NCI-H526 treated with DMSO at 0.1 percent for 48 hours (cell line): ENCODE measurements around the gene GDPD3.
A peak's percentile ranks its signal among the peaks of the same experiment; 100 is the strongest.
"Not testable (repeated sequence)": the region's sequence is repeated elsewhere in the genome, so short reads cannot be mapped to it uniquely, and the experiment has no call there.

Source experiments
- DNase-seq: peaks from one replicate; lab custom pipeline; 2025; lab: John Stamatoyannopoulos, UW

Gene GDPD3

GRCh38 chr16:30122604-30123160 is 9.3 kb upstream of the GDPD3 start:
- DNase-seq: no peak

DNA sequence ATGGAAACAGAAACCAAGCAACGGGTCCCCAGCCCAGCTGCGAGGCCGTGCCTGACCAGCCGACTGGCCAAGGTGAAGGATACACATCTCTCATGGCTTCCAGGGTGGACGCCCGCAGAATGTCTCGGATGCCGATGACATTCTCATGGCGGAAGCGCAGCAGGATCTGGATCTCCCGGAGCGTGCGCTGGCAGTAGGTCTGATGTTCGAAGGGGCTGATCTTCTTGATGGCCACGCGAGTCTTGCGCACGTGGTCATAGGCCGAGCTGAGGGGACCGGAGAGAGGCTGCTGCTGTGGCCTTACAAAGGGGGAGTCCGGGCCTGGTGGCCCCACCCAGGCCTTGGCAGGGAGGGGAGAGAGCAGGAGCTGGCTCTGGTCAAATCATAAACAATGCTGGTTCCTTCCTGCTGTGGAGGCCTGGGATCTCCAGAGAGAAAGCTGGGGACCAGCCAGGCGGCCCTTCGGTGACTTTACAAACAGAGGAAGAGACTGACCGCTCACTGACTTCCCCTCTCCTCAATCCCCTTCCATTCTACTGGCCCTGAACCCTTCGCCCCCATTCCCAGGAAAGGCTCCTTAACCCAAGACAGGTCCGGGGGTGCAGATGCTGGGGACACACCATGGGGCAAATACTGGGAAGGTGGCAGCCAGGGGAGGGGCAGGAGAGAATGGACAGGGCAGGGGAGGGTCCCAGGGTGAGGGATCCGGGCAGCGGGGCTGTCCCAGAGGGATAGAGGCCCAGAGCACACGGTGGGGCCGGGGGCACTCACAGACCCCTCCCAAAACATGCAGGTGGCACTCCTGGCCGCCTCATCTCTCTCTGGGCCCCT is 8.6 kb upstream of the GDPD3 start:
- no peak for DNase-seq

DNA sequence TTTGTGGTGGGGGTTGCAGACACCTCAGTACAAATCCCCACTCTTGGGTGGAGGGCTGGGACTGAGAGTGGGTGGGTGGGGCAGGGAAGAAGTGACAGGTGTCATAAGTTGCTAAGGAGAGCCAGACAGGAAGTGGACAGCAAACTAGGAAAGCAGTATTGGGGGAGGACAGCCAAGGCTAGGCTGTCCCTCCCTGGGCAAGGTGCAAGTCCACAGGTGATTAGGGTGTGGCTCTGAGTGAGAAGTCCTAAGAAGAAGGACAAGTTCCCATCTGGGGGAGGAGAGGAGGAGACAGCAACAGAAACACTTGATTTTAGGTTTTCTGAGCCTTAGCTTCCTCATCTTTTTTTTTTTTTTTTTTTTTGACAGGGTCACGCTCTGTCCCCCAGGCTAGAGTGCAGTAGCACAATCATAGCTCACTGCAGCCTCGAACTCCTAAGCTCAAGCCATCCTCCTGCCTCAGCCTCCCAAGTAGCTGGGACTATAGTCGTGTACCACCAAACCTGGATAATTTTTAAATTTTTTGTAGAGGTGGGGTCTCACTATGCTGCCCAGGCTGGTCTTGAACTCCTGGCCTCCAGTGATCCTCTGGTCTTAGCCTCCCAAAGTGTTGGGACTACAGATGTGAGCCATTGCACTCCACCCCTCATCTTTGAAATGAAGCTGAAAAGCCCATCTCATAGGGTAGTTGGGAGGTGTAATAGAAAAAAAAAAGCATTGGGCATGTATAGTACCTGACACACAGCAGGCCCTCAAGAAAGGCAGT is 7.2 kb upstream of the GDPD3 start:
- DNase-seq: no peak

DNA sequence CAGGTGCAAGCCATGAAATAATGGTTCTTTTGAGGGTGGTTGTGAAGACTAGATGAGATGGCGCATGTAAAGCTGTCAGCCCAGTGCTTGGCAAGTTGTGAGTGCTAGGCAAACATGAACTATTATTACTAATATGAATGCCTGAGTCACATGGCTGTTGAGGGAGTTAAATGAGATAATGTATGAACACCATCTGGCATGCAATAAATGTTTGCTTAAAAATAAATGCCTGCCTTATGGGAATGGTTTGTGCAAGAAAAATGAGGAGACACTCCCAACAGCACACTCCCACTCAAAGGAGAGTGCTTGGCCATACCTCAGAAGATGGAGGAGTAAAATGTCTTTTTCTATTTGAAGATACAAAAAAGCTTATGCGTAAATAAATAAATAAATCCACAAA is 6.1 kb upstream of the GDPD3 start:
- DNase-seq: no peak

DNA sequence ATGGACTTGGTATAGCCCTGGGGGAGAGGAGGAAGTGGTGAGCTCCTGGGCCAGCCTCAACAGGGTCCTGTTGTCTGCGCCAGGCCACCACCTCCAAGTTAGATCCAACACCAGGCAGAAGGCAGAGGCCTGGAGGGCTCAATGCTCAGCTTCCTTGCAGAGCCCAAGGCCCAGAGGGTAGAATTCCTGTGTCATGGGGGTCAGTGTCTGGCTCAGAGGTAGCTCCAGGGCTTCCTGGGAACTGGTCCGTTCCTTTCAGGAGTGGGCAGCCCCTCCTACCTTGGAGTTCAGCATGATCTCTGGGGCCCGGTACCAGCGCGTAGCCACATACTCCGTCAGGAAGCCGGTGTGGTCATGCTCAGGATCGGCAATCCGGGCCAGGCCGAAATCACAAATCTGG is 4.4 kb upstream of the GDPD3 start:
- no peak for DNase-seq

DNA sequence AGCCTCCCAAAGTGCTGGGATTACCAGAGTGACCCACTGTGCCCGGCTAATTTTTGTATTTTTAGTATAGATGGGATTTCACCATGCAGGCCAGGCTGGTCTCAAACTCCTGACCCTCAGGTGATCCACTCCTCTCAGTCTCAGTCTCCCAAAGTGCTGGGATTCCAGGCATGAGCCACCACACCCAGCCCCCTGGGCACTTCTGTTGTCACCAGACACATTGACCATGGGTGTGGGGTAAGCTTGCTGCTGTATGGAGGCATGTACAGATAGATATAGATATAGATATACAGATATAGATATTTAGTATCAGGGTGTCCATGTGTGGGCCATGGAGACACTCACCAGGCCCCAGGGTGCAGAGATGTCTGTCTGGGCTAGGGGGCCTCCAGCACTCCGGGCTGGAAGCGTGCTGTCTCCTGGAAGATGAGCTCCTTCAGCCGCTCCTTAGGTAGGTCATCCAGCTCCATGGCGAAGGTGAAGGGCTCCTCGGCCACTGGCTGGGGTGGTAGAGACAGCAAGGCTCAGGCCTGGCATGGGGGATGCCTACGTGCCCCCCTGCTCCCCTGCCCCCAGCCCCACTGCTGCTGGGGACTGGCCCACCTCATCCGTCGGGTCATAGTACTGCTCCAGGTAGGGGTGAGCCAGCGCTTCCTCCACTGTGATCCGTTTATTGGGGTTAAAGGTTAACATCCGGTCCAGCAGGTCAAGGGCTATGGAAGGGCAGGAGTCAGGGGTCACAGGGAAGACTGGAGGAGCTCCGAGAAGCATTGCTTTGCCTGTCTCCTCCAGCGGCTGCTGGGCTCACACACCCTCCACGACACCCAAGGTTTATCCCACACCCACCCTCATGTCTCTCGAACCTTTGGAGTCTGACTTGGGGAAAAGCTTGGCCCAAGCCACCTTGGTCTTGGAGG is 3.2 kb upstream of the GDPD3 start:
- DNase-seq: no peak

DNA sequence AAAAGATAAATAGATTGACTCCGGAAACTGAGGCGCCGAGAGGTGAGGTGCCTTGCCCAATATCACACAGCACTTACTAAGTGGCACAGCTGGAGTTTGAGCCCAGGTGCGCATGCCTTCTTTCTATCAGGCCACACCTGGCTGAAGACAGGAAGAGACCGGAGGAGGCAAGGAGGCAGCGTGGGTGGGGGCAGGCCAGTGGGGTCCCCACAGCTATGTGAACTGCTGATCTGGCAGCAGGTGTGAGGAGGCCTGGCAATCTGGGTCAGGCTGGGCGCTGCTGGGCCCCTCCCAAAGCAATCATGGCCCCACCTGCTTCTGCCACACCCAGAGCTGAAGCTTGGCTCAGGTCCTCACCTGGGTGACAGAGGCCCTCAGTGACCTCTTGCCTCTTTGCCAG is 1.9 kb upstream of the GDPD3 start:
- DNase-seq: no peak

DNA sequence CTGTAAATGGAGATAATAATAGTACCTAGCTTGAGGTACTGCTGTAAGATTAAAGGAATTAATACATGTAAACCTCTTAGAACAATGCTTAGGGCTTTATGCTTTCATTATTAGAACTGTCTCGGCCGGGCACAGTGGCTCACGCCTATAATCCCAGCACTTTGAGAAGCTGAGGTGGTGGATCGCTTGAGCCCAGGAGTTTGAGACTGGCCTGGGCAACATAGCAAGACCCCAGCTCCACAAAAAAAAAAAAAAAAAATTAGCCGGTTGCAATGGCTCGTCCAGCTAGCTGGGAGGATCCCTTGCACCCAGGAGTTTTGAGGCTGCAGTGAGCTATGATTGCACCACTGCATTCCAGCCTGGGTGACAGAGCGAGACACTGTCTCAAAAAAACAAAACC is 1.5 kb upstream of the GDPD3 start:
- DNase-seq: not testable (repeated sequence)

DNA sequence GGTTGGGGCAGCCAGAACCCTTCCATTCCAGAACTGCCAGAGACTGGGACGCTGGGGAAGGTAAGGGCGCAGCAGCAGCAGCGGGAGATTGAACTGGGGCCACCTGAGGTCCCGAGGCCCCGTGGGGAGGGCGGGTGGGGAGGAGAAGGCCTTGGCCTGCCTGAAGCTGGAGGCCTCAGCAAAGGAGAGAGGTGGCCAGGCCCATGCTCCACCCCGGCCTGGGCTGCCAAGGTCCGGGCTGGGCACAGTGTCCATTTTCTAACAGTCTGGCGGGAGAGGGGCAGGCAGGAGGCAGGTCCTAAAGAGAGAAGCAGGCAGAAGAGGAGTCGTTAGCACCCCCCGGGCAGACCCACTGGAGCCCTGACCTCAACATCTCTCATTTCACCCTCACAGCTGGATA is 1.1 kb upstream of the GDPD3 start:
- no peak for DNase-seq

DNA sequence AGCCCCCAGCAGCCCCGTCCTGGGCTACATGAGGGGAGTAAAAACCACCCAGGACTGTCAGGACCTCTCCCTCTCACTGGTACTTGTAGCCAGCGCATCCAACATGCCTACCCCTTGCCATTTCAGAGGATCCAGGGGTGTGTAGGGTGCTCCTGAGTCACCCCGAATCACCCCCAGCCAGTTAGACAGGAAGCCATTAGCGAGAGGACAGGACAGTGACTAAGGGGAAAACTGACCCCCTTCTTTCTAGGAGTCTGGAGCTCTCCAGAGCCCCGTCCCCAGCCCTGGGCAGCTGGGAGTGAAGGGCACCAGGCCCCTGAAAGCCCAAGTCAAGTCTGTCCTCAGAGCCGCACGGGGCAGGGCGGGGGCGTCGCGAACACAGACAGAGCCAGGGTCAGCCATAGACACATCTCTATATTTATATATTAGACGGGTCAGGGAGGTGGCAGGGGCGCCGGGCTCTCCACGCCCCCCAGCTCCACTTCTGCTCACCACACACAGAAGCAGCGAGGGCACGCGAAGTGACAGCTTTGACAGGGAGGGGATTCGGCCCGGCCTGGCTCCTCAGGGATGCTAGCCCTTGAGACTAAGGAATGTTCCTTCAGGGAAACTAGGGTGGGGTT is 485 bp upstream of the GDPD3 start:
- no peak for DNase-seq

DNA sequence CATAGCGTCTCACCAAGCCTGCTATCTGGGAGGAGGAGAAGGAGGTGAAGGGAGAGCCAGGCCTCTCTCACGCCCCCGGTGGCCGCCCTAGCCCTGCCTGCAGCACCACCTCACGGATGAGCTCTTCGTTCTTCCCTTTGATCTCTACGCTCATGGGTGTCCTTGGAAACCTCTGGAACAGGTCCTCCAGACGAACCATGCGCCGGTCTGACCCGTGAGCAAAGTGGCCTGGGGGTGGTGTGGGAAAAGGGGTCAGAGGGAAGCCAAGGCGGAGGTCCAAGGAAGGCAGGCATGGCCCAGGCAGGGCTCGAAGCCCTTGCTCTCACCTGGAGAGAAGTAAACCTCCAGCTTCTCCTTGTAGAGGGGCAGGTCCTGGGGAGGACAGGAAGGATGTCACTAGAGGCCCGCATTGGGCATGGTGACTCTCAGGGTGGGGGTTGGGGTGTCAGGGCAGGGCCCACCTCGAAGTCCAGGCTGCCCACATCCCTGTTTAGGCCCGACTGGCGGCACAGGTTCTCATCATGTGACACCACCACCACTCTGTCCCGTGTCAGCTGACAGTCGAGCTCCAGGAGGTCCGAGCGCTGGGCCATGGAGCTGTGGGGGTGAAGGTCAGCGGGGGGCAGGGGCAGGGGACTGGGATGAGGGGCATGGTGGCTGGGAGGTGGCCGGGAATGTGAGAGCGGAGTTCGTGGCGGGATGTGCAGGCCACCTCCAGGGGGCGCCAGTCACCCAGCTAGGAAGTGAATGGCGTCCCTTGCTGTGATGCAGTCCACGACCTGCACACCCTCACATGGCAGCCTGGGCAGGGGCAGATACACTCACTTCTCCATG is 923 bp downstream of the GDPD3 start:
- no peak for DNase-seq

- DNase-seq: no peak
Observed at GRCh38 chr16:30110661-30111060, 2.7 kb downstream of the GDPD3 start.

- DNase-seq: no peak
Observed at GRCh38 chr16:30108059-30108850, 5.1 kb downstream of the GDPD3 start.

- no peak for DNase-seq
Observed at GRCh38 chr16:30104492-30104891, 8.8 kb downstream of the GDPD3 start.

DNA sequence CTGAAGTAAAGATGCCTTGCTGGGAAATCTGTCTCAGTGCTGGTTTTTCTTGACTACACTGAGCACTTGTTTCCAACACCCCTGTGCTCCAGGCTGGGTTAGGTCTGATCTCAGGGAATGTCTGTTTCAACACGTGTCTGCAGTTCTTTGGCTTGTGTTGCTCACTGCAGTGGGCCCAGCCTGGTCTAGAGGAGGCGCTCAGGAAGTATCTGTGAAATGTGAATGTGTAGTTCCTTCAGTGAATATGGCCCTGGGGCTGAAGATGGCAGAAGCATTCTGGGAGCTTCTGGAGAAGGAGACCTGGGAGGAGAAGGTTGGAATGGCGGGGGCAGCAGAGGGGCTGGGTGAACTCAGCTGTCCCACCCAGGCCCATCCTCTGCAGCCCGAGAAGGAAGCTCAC is 9.2 kb downstream of the GDPD3 start:
- no peak for DNase-seq

- no peak for DNase-seq
Observed at GRCh38 chr16:30096862-30097563, 16.3 kb downstream of the GDPD3 start.

DNA sequence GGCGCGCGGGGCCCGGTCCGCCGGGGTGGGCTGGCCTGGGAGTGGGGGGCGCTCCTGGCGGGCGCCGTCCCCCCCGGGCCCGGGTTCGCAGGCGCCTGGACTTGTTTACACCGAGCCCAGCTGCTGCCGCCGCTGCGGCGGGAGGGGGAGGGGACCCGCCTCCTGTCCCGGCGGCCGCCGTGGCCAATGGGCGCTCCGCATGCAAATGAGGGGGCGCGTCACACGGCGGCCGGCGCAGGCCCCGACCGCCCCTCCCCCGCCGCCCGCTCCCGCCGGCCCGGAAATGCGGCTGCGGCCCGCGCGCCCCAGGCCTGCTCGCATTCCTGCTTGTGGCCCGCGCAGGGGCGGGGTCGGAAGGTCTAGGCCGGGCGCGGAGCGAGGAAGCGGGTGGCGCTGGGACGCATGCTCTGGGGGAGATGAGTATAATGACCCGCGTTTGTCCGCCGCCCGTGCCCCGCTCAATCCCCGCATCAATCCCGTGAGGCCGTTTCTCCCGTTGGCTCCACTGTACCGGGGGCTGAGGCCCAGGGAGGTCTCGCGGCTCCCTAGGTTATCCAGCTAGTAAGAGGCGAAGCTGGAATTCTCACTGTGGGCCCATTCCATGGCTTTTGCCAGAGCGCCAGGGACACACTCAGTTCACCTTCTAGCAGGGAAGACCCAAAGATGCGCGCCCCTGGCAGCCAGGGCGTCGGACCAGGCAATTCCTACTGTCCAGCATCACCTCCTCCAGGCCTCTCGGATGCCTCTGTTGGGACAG is 17.1 kb downstream of the GDPD3 start, which contains the start of gene YPEL3:
TSS of gene YPEL3 (minus strand) at position 109 of the 757 bp plus-strand sequence. CDS start 731 bp downstream, outside the sequence.
- DNase-seq: peak; percentile 63
